ACC112 (cell line): ENCODE measurements around the gene TMX2.
A peak's percentile ranks its signal among the peaks of the same experiment; 100 is the strongest.
"Not testable (repeated sequence)": the region's sequence is repeated elsewhere in the genome, so short reads cannot be mapped to it uniquely, and the experiment has no call there.

ENCODE experiments used
- H2AFZ ChIP-seq: fragments of 200-600 bp; sonication (generic); one replicate; pipeline ENCODE4 v1.6.0; 2017; ENCODE audit warnings: antibody characterized with exemption, low read length; ENCODE audit not compliant: unreplicated experiment
- H3K27ac ChIP-seq: fragments of 200-600 bp; sonication (generic); 2 replicates; pipeline ENCODE4 v1.5.1; 2014; ENCODE audit warnings: low read depth, mild to moderate bottlenecking, antibody characterized with exemption, low read length, moderate library complexity
- H3K27me3 ChIP-seq: fragments of 200-600 bp; sonication (generic); 2 replicates; pipeline ENCODE4 v1.6.1; 2014; ENCODE audit warnings: mild to moderate bottlenecking, antibody characterized with exemption, low read length, moderate library complexity, mixed read lengths; ENCODE audit not compliant: insufficient read depth
- H3K36me3 ChIP-seq: fragments of 200-600 bp; sonication (generic); 2 replicates; pipeline ENCODE4 v1.6.1; 2016; ENCODE audit warnings: mild to moderate bottlenecking, antibody characterized with exemption, low read length, moderate library complexity, mixed read lengths; ENCODE audit not compliant: insufficient read depth
- H3K4me1 ChIP-seq: fragments of 200-600 bp; sonication (generic); one replicate; pipeline ENCODE4 v1.6.1; 2016; ENCODE audit warnings: low read length, mixed read lengths; ENCODE audit not compliant: insufficient read depth, unreplicated experiment, control insufficient read depth
- H3K4me3 ChIP-seq: fragments of 200-600 bp; sonication (generic); 2 replicates; pipeline ENCODE4 v1.5.1; 2014; ENCODE audit warnings: mild to moderate bottlenecking, low read depth, low read length
- H3K79me2 ChIP-seq: fragments of 200-600 bp; sonication (generic); one replicate; pipeline ENCODE4 v1.6.0; 2016; ENCODE audit warnings: low read length; ENCODE audit not compliant: control insufficient read depth, unreplicated experiment, insufficient read depth

The TMX2 gene

DNA sequence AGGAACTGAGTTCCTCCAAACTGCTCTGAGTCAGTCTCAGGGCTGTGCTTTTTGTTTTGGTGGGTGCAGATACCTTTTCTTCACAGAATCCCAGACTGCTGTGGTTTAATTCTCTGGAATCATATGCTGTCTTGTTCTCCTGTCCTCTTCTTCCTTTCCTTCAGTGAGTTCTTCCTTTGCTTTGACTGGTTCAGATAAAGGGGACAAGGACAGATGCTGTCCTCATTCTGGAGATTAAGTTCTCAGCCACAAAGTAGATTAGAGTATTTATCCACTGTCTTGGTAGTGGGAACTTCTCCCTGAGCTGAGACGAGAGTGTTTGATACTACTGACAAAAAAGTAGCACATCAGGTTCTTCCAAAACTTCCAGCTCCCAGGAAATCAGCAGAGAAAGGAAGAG lies 31.2 kb upstream of the TMX2 start:
- Histone ChIP-seq H3K4me1 (peaks cover 18% of the 10 kb centered on the region), H3K79me2 (peaks cover 58% of the 10 kb centered on the region), H3K27me3 (no peaks in the 10 kb centered on the region), H3K27ac (no peak overlapping the region), H2AFZ (no peak overlapping the region), H3K36me3 (peaks cover 31% of the 10 kb centered on the region), H3K4me3 (no peak overlapping the region)

- not testable (repeated sequence) for H3K27ac ChIP-seq, H3K27me3 ChIP-seq, H3K4me3 ChIP-seq, H3K79me2 ChIP-seq, H2AFZ ChIP-seq, H3K4me1 ChIP-seq
- H3K36me3 ChIP-seq: peaks cover 25% of the 10 kb centered on the region
These were observed 21.9 kb upstream of the TMX2 start for GRCh38 chr11:57690474-57690873.

- no peaks in the 10 kb centered on the region for H3K4me1 ChIP-seq
- no peaks in the 10 kb centered on the region for H3K27me3 ChIP-seq
- H3K27ac ChIP-seq: no peak overlapping the region
- no peak overlapping the region for H2AFZ ChIP-seq
- H3K79me2 ChIP-seq: no peaks in the 10 kb centered on the region
- H3K4me3 ChIP-seq: no peak overlapping the region
- H3K36me3 ChIP-seq: peaks cover 25% of the 10 kb centered on the region; the same call in 1 of the 2 replicates
These were observed 13.5 kb upstream of the TMX2 start for GRCh38 chr11:57698843-57699365.

GRCh38 chr11:57699813-57700212 lies 12.6 kb upstream of the TMX2 start:
- no peak overlapping the region for H2AFZ ChIP-seq
- H3K27me3 ChIP-seq: no peaks in the 10 kb centered on the region
- H3K4me3 ChIP-seq: no peak overlapping the region
- H3K4me1 ChIP-seq: no peaks in the 10 kb centered on the region
- no peaks in the 10 kb centered on the region for H3K79me2 ChIP-seq
- peaks cover 30% of the 10 kb centered on the region for H3K36me3 ChIP-seq
- no peak overlapping the region for H3K27ac ChIP-seq

DNA sequence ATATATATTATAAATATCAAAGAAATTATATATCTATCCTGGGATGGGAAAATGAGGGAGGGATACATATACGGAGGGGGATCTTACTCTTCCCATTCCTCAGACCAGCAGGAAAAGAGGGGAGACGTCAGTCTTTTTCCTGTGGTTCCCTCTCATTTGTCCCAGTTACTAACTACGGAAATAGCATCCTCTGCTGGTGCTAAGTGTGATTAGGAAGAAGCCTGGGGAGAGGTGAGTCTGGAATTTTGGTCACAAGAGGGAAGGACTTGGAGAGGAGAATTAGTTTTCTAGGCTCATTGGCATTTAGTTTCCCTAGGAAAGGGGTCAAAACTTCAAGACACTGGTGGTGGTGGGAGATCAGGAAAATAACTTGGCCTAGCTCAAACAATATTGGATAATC lies 12.0 kb upstream of the TMX2 start:
- H3K4me1 ChIP-seq: no peaks in the 10 kb centered on the region
- no peaks in the 10 kb centered on the region for H3K27me3 ChIP-seq
- no peak overlapping the region for H3K4me3 ChIP-seq
- H2AFZ ChIP-seq: no peak overlapping the region
- no peak overlapping the region for H3K27ac ChIP-seq
- H3K36me3 ChIP-seq: peaks cover 31% of the 10 kb centered on the region
- no peaks in the 10 kb centered on the region for H3K79me2 ChIP-seq

- no peaks in the 10 kb centered on the region for H3K27me3 ChIP-seq
- H3K27ac ChIP-seq: no peak overlapping the region
- H3K4me3 ChIP-seq: no peak overlapping the region
- H3K36me3 ChIP-seq: peaks cover 22% of the 10 kb centered on the region
- H3K4me1 ChIP-seq: no peaks in the 10 kb centered on the region
- H2AFZ ChIP-seq: no peak overlapping the region
- H3K79me2 ChIP-seq: no peaks in the 10 kb centered on the region
These were observed 9.1 kb upstream of the TMX2 start for GRCh38 chr11:57703341-57703740.

DNA sequence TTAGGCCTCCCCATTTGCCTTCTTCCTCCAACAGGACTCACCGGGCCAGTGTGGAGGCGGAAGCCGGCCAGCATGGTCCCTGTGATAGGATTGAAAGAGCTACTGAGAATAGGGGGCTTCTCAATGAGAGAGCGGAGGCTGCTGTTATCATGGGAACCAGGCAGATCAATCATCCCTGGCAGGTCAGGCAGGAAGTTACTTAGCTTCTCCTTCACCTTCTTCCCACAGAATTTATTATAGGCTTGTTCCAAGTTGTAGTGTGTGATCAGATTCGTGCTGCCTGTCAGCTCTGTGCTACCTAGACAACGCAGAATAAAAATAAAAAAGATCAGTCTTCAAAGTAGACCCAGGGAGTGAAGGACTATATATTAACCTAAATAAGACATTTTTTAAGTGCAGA lies 7.5 kb upstream of the TMX2 start:
- Histone ChIP-seq H2AFZ (no peak overlapping the region), H3K79me2 (peaks cover 3% of the 10 kb centered on the region), H3K4me3 (no peak overlapping the region), H3K27me3 (no peaks in the 10 kb centered on the region), H3K36me3 (peaks cover 18% of the 10 kb centered on the region), H3K4me1 (no peaks in the 10 kb centered on the region), H3K27ac (no peak overlapping the region)

DNA sequence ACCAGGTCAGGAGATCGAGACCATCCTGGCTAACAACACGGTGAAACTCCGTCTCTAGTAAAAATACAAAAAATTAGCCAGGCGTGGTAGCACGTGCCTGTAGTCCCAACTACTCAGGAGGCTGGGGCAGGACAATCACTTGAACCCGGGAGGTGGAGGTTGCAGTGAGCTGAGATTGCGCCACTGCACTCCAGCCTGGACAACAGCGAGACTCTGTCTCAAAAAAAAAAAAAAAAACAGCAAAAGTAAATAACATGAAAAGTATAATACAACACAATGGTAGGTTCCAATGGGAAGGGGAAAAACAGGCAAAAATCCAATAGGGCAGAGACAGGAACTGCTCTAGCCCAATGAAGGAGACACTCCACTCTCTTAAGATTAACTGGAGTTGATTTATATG lies 7.0 kb upstream of the TMX2 start:
- not testable (repeated sequence) for H3K4me1 ChIP-seq, H2AFZ ChIP-seq, H3K79me2 ChIP-seq, H3K4me3 ChIP-seq, H3K27me3 ChIP-seq, H3K27ac ChIP-seq
- peaks cover 18% of the 10 kb centered on the region for H3K36me3 ChIP-seq

- no peaks in the 10 kb centered on the region for H3K27me3 ChIP-seq
- peaks cover under 1% of the 10 kb centered on the region for H3K36me3 ChIP-seq
- H3K27ac ChIP-seq: no peak overlapping the region
- H3K79me2 ChIP-seq: peaks cover 38% of the 10 kb centered on the region
- H3K4me3 ChIP-seq: no peak overlapping the region
- H2AFZ ChIP-seq: no peak overlapping the region
- peaks cover 13% of the 10 kb centered on the region for H3K4me1 ChIP-seq
These were observed 2.5 kb upstream of the TMX2 start for GRCh38 chr11:57709802-57710367.

DNA sequence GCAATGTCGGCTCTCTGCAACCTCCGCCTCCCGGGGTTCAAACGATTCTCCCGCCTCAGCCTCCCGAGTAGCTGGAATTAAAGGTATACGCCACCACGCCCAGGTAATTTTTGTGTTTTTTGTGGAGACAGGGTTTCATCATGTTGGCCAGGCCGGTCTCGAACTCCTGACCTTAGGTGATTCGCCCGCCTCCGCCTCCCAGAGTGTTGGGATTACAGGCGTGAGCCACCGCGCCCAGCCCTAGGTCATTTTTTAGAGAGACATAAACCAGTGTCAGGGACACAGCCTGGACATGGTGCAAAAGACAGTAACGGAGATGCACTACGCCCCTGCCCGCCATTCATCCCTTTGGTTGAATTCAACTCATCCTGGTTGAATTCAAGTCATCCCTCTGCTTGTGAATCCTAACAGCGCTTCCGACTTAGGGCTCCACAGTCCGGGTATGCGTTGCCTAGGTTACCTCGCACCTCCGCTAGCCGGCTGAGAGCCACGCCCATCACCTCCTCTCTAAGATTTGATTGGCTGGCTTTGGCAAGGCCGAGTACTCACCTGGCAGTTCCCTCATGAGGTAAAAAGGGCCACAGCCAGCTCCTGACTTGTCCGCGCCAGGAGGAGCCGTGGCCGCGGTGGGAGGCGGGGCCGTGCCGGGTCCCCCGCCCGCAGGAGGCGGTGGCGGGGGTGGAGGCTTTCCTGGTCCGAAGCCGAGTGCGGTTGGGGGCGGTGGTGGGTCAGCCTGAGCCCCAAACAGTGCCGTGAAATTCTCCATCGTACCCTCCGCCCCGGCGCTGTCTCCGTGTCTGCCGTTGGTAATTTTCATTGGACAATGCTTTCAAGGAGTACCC lies 758 bp upstream of the TMX2 start, which contains the start of gene MED19:
MED19 (minus strand) TSS at position 802 of the 842 bp plus-strand sequence; CDS start at position 766, 36 bp downstream.
- Histone ChIP-seq H3K4me1 (peaks cover 13% of the 10 kb centered on the region), H2AFZ (peak within 1 kb of the TSS; percentile 87), H3K79me2 (peaks cover 41% of the 10 kb centered on the region), H3K4me3 (peak within 1 kb of the TSS; percentile 100), H3K27ac (peak within 1 kb of the TSS; percentile 80), H3K36me3 (no peaks in the 10 kb centered on the region), H3K27me3 (no peaks in the 10 kb centered on the region)

DNA sequence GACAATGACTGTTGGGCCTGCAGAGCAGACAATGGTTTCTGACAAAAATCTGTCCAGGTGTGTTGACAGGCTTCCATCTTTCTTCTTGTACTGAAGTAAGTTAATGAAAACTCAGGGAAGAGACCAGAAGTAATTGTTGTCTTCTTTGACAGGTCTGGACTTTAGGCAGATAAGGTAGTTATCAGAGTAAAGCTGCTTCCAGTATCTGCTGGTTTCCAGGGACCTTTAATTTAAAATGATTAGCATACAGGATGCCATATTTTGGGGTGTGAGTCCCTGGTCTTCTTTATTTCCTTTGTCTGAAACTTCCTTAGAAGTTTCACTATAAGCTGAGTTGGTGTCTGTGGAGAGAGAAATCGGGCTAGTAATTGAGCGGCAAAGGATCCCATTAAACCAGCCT lies 1.4 kb downstream of the TMX2 start:
- no peaks in the 10 kb centered on the region for H3K36me3 ChIP-seq
- peak overlapping the region; percentile 100 for H3K4me3 ChIP-seq
- H2AFZ ChIP-seq: no peak overlapping the region
- H3K4me1 ChIP-seq: peaks cover 13% of the 10 kb centered on the region
- H3K27me3 ChIP-seq: no peaks in the 10 kb centered on the region
- H3K27ac ChIP-seq: no peak overlapping the region
- peaks cover 53% of the 10 kb centered on the region for H3K79me2 ChIP-seq
